ENCODE data around the gene INPP4B. TPM values are rescaled to one million over a fixed set of nuclear protein-coding genes. Genes with fewer than 3 reads are reported as not detected.

INPP4B gene
- total RNA-seq, 1 experiment from 2014 or later, result 0.07 TPM

DNA sequence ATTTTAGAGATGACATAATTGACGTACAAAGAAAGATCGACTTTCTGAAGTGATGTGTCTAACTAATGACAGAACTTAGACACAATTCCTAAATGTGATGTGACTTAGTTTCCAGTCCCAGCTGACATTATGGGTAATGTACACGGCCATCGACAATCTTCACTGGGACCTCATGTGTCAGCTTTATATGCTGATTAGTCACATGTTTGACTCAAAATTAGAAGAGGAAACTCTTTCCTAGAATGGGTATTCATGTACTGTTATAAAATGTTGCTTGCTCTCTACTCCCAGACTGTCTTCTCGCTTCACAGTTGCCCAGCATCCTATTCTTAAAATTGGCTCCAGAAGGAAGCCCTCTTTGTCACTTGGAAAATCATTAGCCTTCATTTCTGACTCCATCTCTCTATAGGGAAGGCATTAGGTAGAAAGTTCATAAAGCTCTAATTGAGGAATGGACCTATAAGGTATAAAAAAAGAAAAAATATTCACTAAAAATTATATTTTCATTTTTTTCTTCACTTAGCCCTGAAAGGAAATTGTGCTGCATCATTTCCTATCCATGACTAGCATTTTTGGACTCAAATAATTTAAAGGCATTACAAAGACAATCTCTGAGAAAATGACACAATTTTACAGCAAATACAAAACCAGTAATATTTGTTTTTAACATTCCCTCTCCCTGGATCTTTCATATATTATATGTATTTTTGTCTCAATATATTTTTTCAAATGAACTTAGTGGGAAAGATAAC is 554.6 kb downstream of the INPP4B start:
- no peak overlapping the region for H3K27ac Mint-ChIP-seq
- no CpG with 5 or more reads among the region's 5 CpGs for WGBS (ENCODE audit: extremely low coverage, insufficient read length, low lambda C conversion rate)
- no peak overlapping the region for H2BK12ac ChIP-seq (ENCODE audit: insufficient read length, low read depth, low read length)

More for the DNA sequence above, 554.6 kb downstream of the INPP4B start:
- Histone ChIP-seq H4K20me1 (ENCODE audit: control insufficient read depth, insufficient read depth, insufficient read length) (no peaks in the 10 kb centered on the region), H2BK5ac (ENCODE audit: insufficient read length, low read length) (no peak overlapping the region), H3K9me3 (ENCODE audit: control insufficient read depth, low read depth, low read length) (no peaks in the 10 kb centered on the region), H2BK20ac (ENCODE audit: low read depth, low read length, poor library complexity, severe bottlenecking) (no peak overlapping the region), H4K8ac (replicated peaks; ENCODE audit: insufficient read length, low read depth, low read length) (no peak overlapping the region), H3K18ac (ENCODE audit: insufficient read length, low read depth, low read length) (no peak overlapping the region), H3K23me2 (ENCODE audit: insufficient read length, low read depth, low read length, poor library complexity, severe bottlenecking) (no peaks in the 10 kb centered on the region), H3T11ph (ENCODE audit: low read length) (no peak overlapping the region), H3K4ac (ENCODE audit: low read depth, low read length) (no peak overlapping the region), H4K5ac (ENCODE audit: insufficient read length, low read depth, low read length) (no peak overlapping the region), H3K27me3 (ENCODE audit: insufficient read depth, low read length) (no peaks in the 10 kb centered on the region; the same call in 1 of the 2 replicates), H2BK120ac (ENCODE audit: low read depth, low read length, poor library complexity, severe bottlenecking) (no peak overlapping the region), H3K56ac (ENCODE audit: insufficient read length, low read depth, low read length) (no peak overlapping the region), H2AFZ (ENCODE audit: low read length) (no peak overlapping the region), H3K14ac (ENCODE audit: insufficient read depth, low read length) (no peak overlapping the region), H2AK5ac (ENCODE audit: insufficient read length, low read length) (no peak overlapping the region), H3K23ac (ENCODE audit: insufficient read length, low read depth, low read length) (no peak overlapping the region), H2BK15ac (ENCODE audit: low read depth, low read length) (no peak overlapping the region), H4K91ac (ENCODE audit: insufficient read length, low read depth, low read length) (no peak overlapping the region), H3K4me2 (ENCODE audit: insufficient read depth, insufficient read length, low read length) (no peak overlapping the region), H3K79me2 (ENCODE audit: insufficient read depth, low read length) (no peaks in the 10 kb centered on the region), H3K27ac (ENCODE audit: insufficient read length, low read depth, low read length) (no peak overlapping the region), H3K79me1 (ENCODE audit: insufficient read depth, low read depth, low read length, poor library complexity, severe bottlenecking) (no peaks in the 10 kb centered on the region), H3K4me1 (ENCODE audit: insufficient read depth, low read length) (no peaks in the 10 kb centered on the region), H3K9ac (ENCODE audit: extremely low read depth, insufficient read length, low read length) (no peak overlapping the region)
- H3K4me3 Mint-ChIP-seq, result no peak overlapping the region
- DNase-seq, result no peak
- H3K36me3 Mint-ChIP-seq (ENCODE audit: insufficient read depth in 1 of 3, low read depth in 3 of 3), result peaks cover 0 to 5% (median 3%) of the 10 kb centered on the region in 3 experiments; a peak in 3 of 7 replicates
- no peaks in the 10 kb centered on the region for H3K27me3 Mint-ChIP-seq (ENCODE audit: low read depth)
- TF ChIP-seq, protein P1, sequence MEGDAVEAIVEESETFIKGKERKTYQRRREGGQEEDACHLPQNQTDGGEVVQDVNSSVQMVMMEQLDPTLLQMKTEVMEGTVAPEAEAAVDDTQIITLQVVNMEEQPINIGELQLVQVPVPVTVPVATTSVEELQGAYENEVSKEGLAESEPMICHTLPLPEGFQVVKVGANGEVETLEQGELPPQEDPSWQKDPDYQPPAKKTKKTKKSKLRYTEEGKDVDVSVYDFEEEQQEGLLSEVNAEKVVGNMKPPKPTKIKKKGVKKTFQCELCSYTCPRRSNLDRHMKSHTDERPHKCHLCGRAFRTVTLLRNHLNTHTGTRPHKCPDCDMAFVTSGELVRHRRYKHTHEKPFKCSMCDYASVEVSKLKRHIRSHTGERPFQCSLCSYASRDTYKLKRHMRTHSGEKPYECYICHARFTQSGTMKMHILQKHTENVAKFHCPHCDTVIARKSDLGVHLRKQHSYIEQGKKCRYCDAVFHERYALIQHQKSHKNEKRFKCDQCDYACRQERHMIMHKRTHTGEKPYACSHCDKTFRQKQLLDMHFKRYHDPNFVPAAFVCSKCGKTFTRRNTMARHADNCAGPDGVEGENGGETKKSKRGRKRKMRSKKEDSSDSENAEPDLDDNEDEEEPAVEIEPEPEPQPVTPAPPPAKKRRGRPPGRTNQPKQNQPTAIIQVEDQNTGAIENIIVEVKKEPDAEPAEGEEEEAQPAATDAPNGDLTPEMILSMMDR (conservative IDR thresholded peaks at IDR 0.05), result no peak
- H3K4me1 Mint-ChIP-seq, result no peaks in the 10 kb centered on the region
- peaks cover 0 to 2% of the 10 kb centered on the region in 2 experiments; a peak in 1 of 5 replicates for H3K9me3 Mint-ChIP-seq

All from H9 (cell line).